GM12892 (cell line): ENCODE data around the gene ARHGEF10L.

Source experiments
- POLR2A ChIP-seq: IDR thresholded peaks from 2 replicates; pipeline ENCODE4 v1.6.1; 2011; ENCODE audit warnings: low read depth, low read length, control low read depth
- POLR2AphosphoS5 ChIP-seq: IDR thresholded peaks from 2 replicates; pipeline ENCODE4 v1.6.1; 2011; ENCODE audit warnings: low read depth, low read length, control low read depth
- TAF1 ChIP-seq: IDR thresholded peaks from 2 replicates; pipeline ENCODE4 v1.6.1; 2011; ENCODE audit warnings: low read depth, mild to moderate bottlenecking, control low read depth, low read length, borderline replicate concordance

GRCh38 chr1:17646444-17647280, 107.2 kb downstream of the ARHGEF10L start:
- TF ChIP-seq POLR2AphosphoS5: no peak
- TF ChIP-seq POLR2A: no peak
- no peak for TF ChIP-seq TAF1
